ENCODE data around the gene STRIP1.

Gene STRIP1

GRCh38 chr1:110004583-110004982 lies 29.8 kb upstream of the STRIP1 start:
- Histone ChIP-seq H3K9ac (ENCODE audit: low read length) (peak overlapping the region; percentile 81), H4K91ac (ENCODE audit: low read length) (peak overlapping the region; percentile 73), H2BK12ac (ENCODE audit: low read length in 2 of 2) (no peak overlapping the region), H2AK5ac (ENCODE audit: low read length, severe bottlenecking) (no peak overlapping the region), H3K36me3 (ENCODE audit: control insufficient read depth in 1 of 2, insufficient read depth in 2 of 2, low read depth in 1 of 2, low read length in 2 of 2) (peaks cover 4 to 16% of the 10 kb centered on the region in 2 experiments), H3K23ac (ENCODE audit: low read length in 2 of 2) (no peak overlapping the region), H2AFZ (ENCODE audit: low read depth, low read length) (no peak overlapping the region), H3K4me3 (ENCODE audit: insufficient read depth in 1 of 2, low read depth in 1 of 2, low read length in 2 of 2) (peak overlapping the region in 1 of 2 experiments; percentile 69), H2BK5ac (ENCODE audit: low read depth, low read length, poor library complexity, severe bottlenecking) (no peak overlapping the region), H3K4me1 (ENCODE audit: control insufficient read depth, insufficient read depth, low read depth, low read length) (peaks cover 2% of the 10 kb centered on the region), H3K14ac (ENCODE audit: low read length in 2 of 2) (no peak overlapping the region), H3K18ac (ENCODE audit: low read depth in 1 of 2, low read length in 2 of 2) (peak overlapping the region in 1 of 2 experiments; percentile 90), H3K4me2 (ENCODE audit: low read length, poor library complexity, severe bottlenecking) (peak overlapping the region; percentile 64), H2BK15ac (ENCODE audit: low read depth, poor library complexity, severe bottlenecking) (no peak overlapping the region), H3K79me1 (replicated peaks; ENCODE audit: low read length, poor library complexity, severe bottlenecking) (peaks cover 16% of the 10 kb centered on the region), H3K27ac (ENCODE audit: low read length, poor library complexity, severe bottlenecking) (peak overlapping the region; percentile 93), H3K27me3 (ENCODE audit: control insufficient read depth in 1 of 2, insufficient read depth in 1 of 2, low read length in 2 of 2) (no peaks in the 10 kb centered on the region), H3K4ac (ENCODE audit: low read depth in 1 of 2, low read length in 2 of 2) (no peak overlapping the region), H4K8ac (ENCODE audit: low read length) (no peak overlapping the region), H3K9me3 (ENCODE audit: control insufficient read depth, low read length) (no peaks in the 10 kb centered on the region), H2BK120ac (ENCODE audit: low read depth, low read length) (no peak overlapping the region)
- no peak for DNase-seq
- 25% methylated on average over 1 of the region's 1 CpG for WGBS

- Histone ChIP-seq H3K4me3 (ENCODE audit: insufficient read depth in 1 of 2, low read depth in 1 of 2, low read length in 2 of 2) (no peak overlapping the region), H2AFZ (ENCODE audit: low read depth, low read length) (no peak overlapping the region), H4K91ac (ENCODE audit: low read length) (no peak overlapping the region), H2BK12ac (ENCODE audit: low read length in 2 of 2) (no peak overlapping the region), H3K4me2 (ENCODE audit: low read length, poor library complexity, severe bottlenecking) (peak overlapping the region; percentile 36), H2BK5ac (ENCODE audit: low read depth, low read length, poor library complexity, severe bottlenecking) (no peak overlapping the region), H2BK120ac (ENCODE audit: low read depth, low read length) (no peak overlapping the region), H2BK15ac (ENCODE audit: low read depth, poor library complexity, severe bottlenecking) (no peak overlapping the region), H3K27ac (ENCODE audit: low read length, poor library complexity, severe bottlenecking) (no peak overlapping the region), H3K9me3 (ENCODE audit: control insufficient read depth, low read length) (no peaks in the 10 kb centered on the region), H3K36me3 (ENCODE audit: control insufficient read depth in 1 of 2, insufficient read depth in 2 of 2, low read depth in 1 of 2, low read length in 2 of 2) (peaks cover 4 to 24% of the 10 kb centered on the region in 2 experiments), H4K8ac (ENCODE audit: low read length) (no peak overlapping the region), H3K4me1 (ENCODE audit: control insufficient read depth, insufficient read depth, low read depth, low read length) (peaks cover 2% of the 10 kb centered on the region), H3K79me1 (replicated peaks; ENCODE audit: low read length, poor library complexity, severe bottlenecking) (peaks cover 11% of the 10 kb centered on the region), H2AK5ac (ENCODE audit: low read length, severe bottlenecking) (no peak overlapping the region), H3K27me3 (ENCODE audit: control insufficient read depth in 1 of 2, insufficient read depth in 1 of 2, low read length in 2 of 2) (no peaks in the 10 kb centered on the region), H3K18ac (ENCODE audit: low read depth in 1 of 2, low read length in 2 of 2) (no peak overlapping the region), H3K23ac (ENCODE audit: low read length in 2 of 2) (no peak overlapping the region), H3K14ac (ENCODE audit: low read length in 2 of 2) (no peak overlapping the region), H3K9ac (ENCODE audit: low read length) (no peak overlapping the region), H3K4ac (ENCODE audit: low read depth in 1 of 2, low read length in 2 of 2) (no peak overlapping the region)
- peak; percentile 40 for DNase-seq
Observed at GRCh38 chr1:110005971-110006370, 28.5 kb upstream of the STRIP1 start.

GRCh38 chr1:110006516-110006915 lies 27.9 kb upstream of the STRIP1 start:
- Histone ChIP-seq H3K27ac (ENCODE audit: low read length, poor library complexity, severe bottlenecking) (no peak overlapping the region), H3K79me1 (replicated peaks; ENCODE audit: low read length, poor library complexity, severe bottlenecking) (peaks cover 11% of the 10 kb centered on the region), H2AK5ac (ENCODE audit: low read length, severe bottlenecking) (no peak overlapping the region), H3K18ac (ENCODE audit: low read depth in 1 of 2, low read length in 2 of 2) (no peak overlapping the region), H3K23ac (ENCODE audit: low read length in 2 of 2) (no peak overlapping the region), H2AFZ (ENCODE audit: low read depth, low read length) (no peak overlapping the region), H4K8ac (ENCODE audit: low read length) (no peak overlapping the region), H3K9ac (ENCODE audit: low read length) (no peak overlapping the region), H3K14ac (ENCODE audit: low read length in 2 of 2) (no peak overlapping the region), H3K4ac (ENCODE audit: low read depth in 1 of 2, low read length in 2 of 2) (no peak overlapping the region), H3K36me3 (ENCODE audit: control insufficient read depth in 1 of 2, insufficient read depth in 2 of 2, low read depth in 1 of 2, low read length in 2 of 2) (peaks cover 4 to 30% of the 10 kb centered on the region in 2 experiments), H3K4me1 (ENCODE audit: control insufficient read depth, insufficient read depth, low read depth, low read length) (peaks cover 2% of the 10 kb centered on the region), H2BK5ac (ENCODE audit: low read depth, low read length, poor library complexity, severe bottlenecking) (no peak overlapping the region), H3K9me3 (ENCODE audit: control insufficient read depth, low read length) (no peaks in the 10 kb centered on the region), H3K4me2 (ENCODE audit: low read length, poor library complexity, severe bottlenecking) (no peak overlapping the region), H2BK120ac (ENCODE audit: low read depth, low read length) (no peak overlapping the region), H2BK12ac (ENCODE audit: low read length in 2 of 2) (peak overlapping the region in 1 of 2 experiments; percentile 45), H4K91ac (ENCODE audit: low read length) (no peak overlapping the region), H2BK15ac (ENCODE audit: low read depth, poor library complexity, severe bottlenecking) (no peak overlapping the region), H3K4me3 (ENCODE audit: insufficient read depth in 1 of 2, low read depth in 1 of 2, low read length in 2 of 2) (no peak overlapping the region), H3K27me3 (ENCODE audit: control insufficient read depth in 1 of 2, insufficient read depth in 1 of 2, low read length in 2 of 2) (no peaks in the 10 kb centered on the region)
- DNase-seq: no peak
- 0% methylated on average over 1 of the region's 1 CpG for WGBS

GRCh38 chr1:110007046-110007830 lies 27.2 kb upstream of the STRIP1 start:
- H3K36me3 ChIP-seq (ENCODE audit: control insufficient read depth in 1 of 2, insufficient read depth in 2 of 2, low read depth in 1 of 2, low read length in 2 of 2): peaks cover 7 to 37% of the 10 kb centered on the region in 2 experiments
- H3K79me1 ChIP-seq (replicated peaks; ENCODE audit: low read length, poor library complexity, severe bottlenecking): peaks cover 14% of the 10 kb centered on the region
- H3K9me3 ChIP-seq (ENCODE audit: control insufficient read depth, low read length): no peaks in the 10 kb centered on the region
- H2AK5ac ChIP-seq (ENCODE audit: low read length, severe bottlenecking): peak overlapping the region; percentile 69
- H2BK120ac ChIP-seq (ENCODE audit: low read depth, low read length): no peak overlapping the region
- no peak overlapping the region for H3K27ac ChIP-seq (ENCODE audit: low read length, poor library complexity, severe bottlenecking)
- no peak for DNase-seq
- no peak overlapping the region for H3K14ac ChIP-seq (ENCODE audit: low read length in 2 of 2)
- peak overlapping the region in 1 of 2 experiments; percentile 18 for H3K18ac ChIP-seq (ENCODE audit: low read depth in 1 of 2, low read length in 2 of 2)
- no peak overlapping the region for H3K4me3 ChIP-seq (ENCODE audit: insufficient read depth in 1 of 2, low read depth in 1 of 2, low read length in 2 of 2)
- peaks cover 2% of the 10 kb centered on the region for H3K4me1 ChIP-seq (ENCODE audit: control insufficient read depth, insufficient read depth, low read depth, low read length)
- H3K9ac ChIP-seq (ENCODE audit: low read length): no peak overlapping the region
- H2BK15ac ChIP-seq (ENCODE audit: low read depth, poor library complexity, severe bottlenecking): no peak overlapping the region
- 90% methylated on average over 2 of the region's 4 CpGs for WGBS
- H2BK12ac ChIP-seq (ENCODE audit: low read length in 2 of 2): no peak overlapping the region
- H2AFZ ChIP-seq (ENCODE audit: low read depth, low read length): no peak overlapping the region
- no peaks in the 10 kb centered on the region for H3K27me3 ChIP-seq (ENCODE audit: control insufficient read depth in 1 of 2, insufficient read depth in 1 of 2, low read length in 2 of 2)
- H3K4me2 ChIP-seq (ENCODE audit: low read length, poor library complexity, severe bottlenecking): no peak overlapping the region
- no peak overlapping the region for H2BK5ac ChIP-seq (ENCODE audit: low read depth, low read length, poor library complexity, severe bottlenecking)
- no peak overlapping the region for H4K91ac ChIP-seq (ENCODE audit: low read length)
- H3K4ac ChIP-seq (ENCODE audit: low read depth in 1 of 2, low read length in 2 of 2): peak overlapping the region in 1 of 2 experiments; percentile 2
- no peak overlapping the region for H4K8ac ChIP-seq (ENCODE audit: low read length)
- H3K23ac ChIP-seq (ENCODE audit: low read length in 2 of 2): no peak overlapping the region

Data from mesenchymal stem cell (in vitro differentiated cells and primary cell).